Measurements from ENCODE around the gene C11orf86. TPM values are rescaled to one million over a fixed set of nuclear protein-coding genes. Genes with fewer than 3 reads are reported as not detected.

Gene C11orf86
- total and polyA plus RNA-seq, 2 donors (not counting 3 experiments of a cell fraction or from before 2014, with no cell fraction given) = not detected

- Histone ChIP-seq H3K79me2 (ENCODE audit: control insufficient read depth, insufficient read depth, low read length) (no peaks in the 10 kb centered on the region), H2AFZ (ENCODE audit: low read depth, low read length) (no peak overlapping the region), H4K20me1 (replicated peaks; ENCODE audit: control insufficient read depth, extremely low read depth, insufficient read depth, low read length) (no peaks in the 10 kb centered on the region), H3K27ac (ENCODE audit: insufficient read depth, low read depth, low read length) (no peak overlapping the region), H3K9me3 (replicated peaks; ENCODE audit: control insufficient read depth, insufficient read depth, low read length) (no peaks in the 10 kb centered on the region), H3K36me3 (ENCODE audit: control insufficient read depth in 2 of 2, extremely low read depth in 1 of 2, insufficient read depth in 2 of 2, low read length in 2 of 2) (no peaks in the 10 kb centered on the region), H3K27me3 (ENCODE audit: control insufficient read depth in 2 of 2, insufficient read depth in 2 of 2, low read length in 2 of 2) (no peaks in the 10 kb centered on the region), H3K9me1 (replicated peaks; ENCODE audit: control insufficient read depth, extremely low read depth, insufficient read depth, low read length) (no peaks in the 10 kb centered on the region), H3K9ac (replicated peaks; ENCODE audit: extremely low read depth, insufficient read depth, low read length) (no peak overlapping the region), H3K4me3 (replicated peaks in 1 of 3; ENCODE audit: insufficient read depth in 1 of 3, low read depth in 1 of 3, low read length in 3 of 3) (no peak overlapping the region), H3K4me2 (ENCODE audit: insufficient read depth, low read length) (no peak overlapping the region), H3K4me1 (ENCODE audit: control insufficient read depth, extremely low read depth, insufficient read depth, low read length) (peaks cover 3% of the 10 kb centered on the region)
- FAIRE-seq (no peak), DNase-seq (ENCODE audit: low read depth, low spot score) (no peak)
- POLR2A ChIA-PET = no interaction called here
- dilution Hi-C loops (cut with MboI; ENCODE audit: extremely low pct_ligation_motif_present, low sequenced_read_pairs) = no loop called here
- intact Hi-C loops (cut with micrococcal nuclease) = no loop called here
- no peak for TF ChIP-seq POLR2AphosphoS5 (IDR thresholded peaks at IDR 0.05; ENCODE audit: insufficient read depth, low read depth, low read length)
- no peak for TF ChIP-seq MAX (IDR thresholded peaks at IDR 0.05; ENCODE audit: insufficient read depth, insufficient read length)
- no peak for TF ChIP-seq GATA2 (IDR thresholded peaks at IDR 0.05; ENCODE audit: insufficient read depth, insufficient read length, low read depth, low read length)
- TF ChIP-seq JUN (IDR thresholded peaks at IDR 0.05; ENCODE audit: borderline replicate concordance, insufficient read depth, insufficient read length, low read depth) = no peak
- TF ChIP-seq CTCF (IDR thresholded peaks at IDR 0.05; ENCODE audit: extremely low read depth in 1 of 2, insufficient read depth in 1 of 2, low read depth in 1 of 2, low read length in 2 of 2) = no peak
- no peak for TF ChIP-seq MYC (IDR thresholded peaks at IDR 0.05; ENCODE audit: low read depth, low read length)
- TF ChIP-seq EZH2 (IDR thresholded peaks at IDR 0.05; ENCODE audit: borderline replicate concordance, low read depth, low read length, severe bottlenecking) = no peak
- TF ChIP-seq FOS (IDR thresholded peaks at IDR 0.05; ENCODE audit: borderline replicate concordance, insufficient read depth, low read length) = no peak
- no peak for TF ChIP-seq POLR2A (IDR thresholded peaks at IDR 0.05; ENCODE audit: low read depth, low read length)
- CTCF ChIA-PET = interaction anchor here (2.8 kb wide), 2 partner anchors 13 to 135 kb away, joined by 10 to 44 read pairs; partner anchors contain the start of gene RCE1
- no TSS peak for BruUV-seq (replicated peaks)
Measured at GRCh38 chr11:66978229-66978628, 3.1 kb downstream of the C11orf86 start.
